ENCODE data around the gene CUL5.

Gene CUL5

GRCh38 chr11:108092134-108092533, 83.4 kb downstream of the CUL5 start:
- Histone ChIP-seq H3K27ac (replicated peaks; ENCODE audit: low read length) (no peak overlapping the region), H3K4me2 (ENCODE audit: insufficient read depth, low read length, poor library complexity, severe bottlenecking) (no peak overlapping the region), H3K4me3 (ENCODE audit: low read length in 2 of 2) (no peak overlapping the region), H2AK5ac (ENCODE audit: low read depth, low read length) (no peak overlapping the region), H2AFZ (ENCODE audit: low read length) (no peak overlapping the region), H2BK12ac (ENCODE audit: low read length) (no peak overlapping the region), H2BK15ac (ENCODE audit: low read length) (no peak overlapping the region), H3K4ac (ENCODE audit: low read length) (no peak overlapping the region), H3K9ac (ENCODE audit: low read depth, low read length, poor library complexity) (no peak overlapping the region), H3K14ac (ENCODE audit: low read length) (no peak overlapping the region), H3K9me3 (replicated peaks in 1 of 2; ENCODE audit: control insufficient read depth in 2 of 2, insufficient read depth in 1 of 2, low read depth in 1 of 2, low read length in 2 of 2) (no peaks in the 10 kb centered on the region), H2BK5ac (ENCODE audit: low read length) (no peak overlapping the region), H3K18ac (ENCODE audit: low read length) (no peak overlapping the region), H4K91ac (ENCODE audit: low read depth, low read length, poor library complexity) (no peak overlapping the region), H3K23ac (ENCODE audit: low read depth, low read length, poor library complexity) (no peak overlapping the region), H2BK120ac (ENCODE audit: low read depth, low read length) (no peak overlapping the region), H3K36me3 (replicated peaks in 1 of 2; ENCODE audit: control insufficient read depth in 2 of 2, insufficient read depth in 2 of 2, low read length in 2 of 2) (peaks cover 9 to 90% of the 10 kb centered on the region in 2 donors), H3K27me3 (ENCODE audit: control insufficient read depth in 3 of 3, insufficient read depth in 3 of 3, low read depth in 1 of 3, low read length in 3 of 3) (no peaks in the 10 kb centered on the region), H3K79me1 (ENCODE audit: low read depth, low read length) (no peaks in the 10 kb centered on the region), H4K8ac (ENCODE audit: low read depth, low read length) (no peak overlapping the region), H3K4me1 (ENCODE audit: control insufficient read depth in 2 of 2, insufficient read depth in 1 of 2, low read depth in 1 of 2, low read length in 2 of 2) (no peaks in the 10 kb centered on the region)
- DNase-seq (ENCODE audit: low spot score): no peak
- no CpG with 5 or more reads among the region's 2 CpGs for WGBS, 2 donors (ENCODE audit: extremely low coverage in 2 of 2, insufficient read length in 2 of 2, insufficient replicate concordance in 1 of 2)

- Histone ChIP-seq H2AFZ (ENCODE audit: low read length) (no peak overlapping the region), H3K36me3 (replicated peaks in 1 of 2; ENCODE audit: control insufficient read depth in 2 of 2, insufficient read depth in 2 of 2, low read length in 2 of 2) (peaks cover 10 to 96% of the 10 kb centered on the region in 2 donors), H3K4me3 (ENCODE audit: low read length in 2 of 2) (no peak overlapping the region), H4K8ac (ENCODE audit: low read depth, low read length) (no peak overlapping the region), H2BK120ac (ENCODE audit: low read depth, low read length) (no peak overlapping the region), H2BK12ac (ENCODE audit: low read length) (no peak overlapping the region), H3K27me3 (ENCODE audit: control insufficient read depth in 3 of 3, insufficient read depth in 3 of 3, low read depth in 1 of 3, low read length in 3 of 3) (no peaks in the 10 kb centered on the region), H3K4me2 (ENCODE audit: insufficient read depth, low read length, poor library complexity, severe bottlenecking) (no peak overlapping the region), H3K27ac (replicated peaks; ENCODE audit: low read length) (no peak overlapping the region), H3K79me1 (ENCODE audit: low read depth, low read length) (no peaks in the 10 kb centered on the region), H2BK15ac (ENCODE audit: low read length) (no peak overlapping the region), H3K18ac (ENCODE audit: low read length) (no peak overlapping the region), H3K4me1 (ENCODE audit: control insufficient read depth in 2 of 2, insufficient read depth in 1 of 2, low read depth in 1 of 2, low read length in 2 of 2) (no peaks in the 10 kb centered on the region), H3K23ac (ENCODE audit: low read depth, low read length, poor library complexity) (no peak overlapping the region), H2BK5ac (ENCODE audit: low read length) (no peak overlapping the region), H3K4ac (ENCODE audit: low read length) (no peak overlapping the region), H2AK5ac (ENCODE audit: low read depth, low read length) (no peak overlapping the region), H3K14ac (ENCODE audit: low read length) (no peak overlapping the region), H3K9me3 (replicated peaks in 1 of 2; ENCODE audit: control insufficient read depth in 2 of 2, insufficient read depth in 1 of 2, low read depth in 1 of 2, low read length in 2 of 2) (no peaks in the 10 kb centered on the region), H4K91ac (ENCODE audit: low read depth, low read length, poor library complexity) (no peak overlapping the region), H3K9ac (ENCODE audit: low read depth, low read length, poor library complexity) (no peak overlapping the region)
- WGBS, 2 donors (ENCODE audit: extremely low coverage in 2 of 2, insufficient read length in 2 of 2, insufficient replicate concordance in 1 of 2): no CpG with 5 or more reads among the region's 4 CpGs
- no peak for DNase-seq (ENCODE audit: low spot score)
These were observed 84.6 kb downstream of the CUL5 start for GRCh38 chr11:108093128-108093904.

DNA sequence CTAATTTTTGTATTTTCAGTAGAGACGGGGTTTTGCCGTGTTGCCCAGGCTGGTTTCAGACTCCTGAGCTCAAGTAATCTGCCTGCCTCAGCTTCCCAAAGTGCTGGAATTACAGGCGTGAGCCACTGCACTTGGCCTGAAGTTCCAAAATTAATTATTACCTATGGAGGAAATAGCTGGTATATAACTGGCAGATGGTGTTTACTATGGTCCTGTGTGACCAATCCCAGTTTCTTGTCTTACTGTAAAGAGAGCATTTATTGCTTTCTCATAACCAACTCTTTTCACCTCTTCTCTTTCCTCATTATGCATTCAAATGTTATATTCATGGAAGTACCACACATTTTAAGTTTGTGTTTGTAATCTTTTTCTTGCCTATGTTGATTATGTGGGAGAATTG, 88.5 kb downstream of the CUL5 start:
- Histone ChIP-seq H3K4me1 (ENCODE audit: control insufficient read depth in 2 of 2, insufficient read depth in 1 of 2, low read depth in 1 of 2, low read length in 2 of 2) (no peaks in the 10 kb centered on the region), H3K4me2 (ENCODE audit: insufficient read depth, low read length, poor library complexity, severe bottlenecking) (no peak overlapping the region), H3K23ac (ENCODE audit: low read depth, low read length, poor library complexity) (no peak overlapping the region), H2BK5ac (ENCODE audit: low read length) (no peak overlapping the region), H3K27me3 (ENCODE audit: control insufficient read depth in 3 of 3, insufficient read depth in 3 of 3, low read depth in 1 of 3, low read length in 3 of 3) (no peaks in the 10 kb centered on the region), H3K36me3 (replicated peaks in 1 of 2; ENCODE audit: control insufficient read depth in 2 of 2, insufficient read depth in 2 of 2, low read length in 2 of 2) (peaks cover 8 to 94% of the 10 kb centered on the region in 2 donors), H3K79me1 (ENCODE audit: low read depth, low read length) (no peaks in the 10 kb centered on the region), H2BK120ac (ENCODE audit: low read depth, low read length) (no peak overlapping the region), H2AFZ (ENCODE audit: low read length) (no peak overlapping the region), H2BK15ac (ENCODE audit: low read length) (no peak overlapping the region), H3K4ac (ENCODE audit: low read length) (no peak overlapping the region), H4K8ac (ENCODE audit: low read depth, low read length) (no peak overlapping the region), H2AK5ac (ENCODE audit: low read depth, low read length) (no peak overlapping the region), H3K9me3 (replicated peaks in 1 of 2; ENCODE audit: control insufficient read depth in 2 of 2, insufficient read depth in 1 of 2, low read depth in 1 of 2, low read length in 2 of 2) (no peaks in the 10 kb centered on the region), H3K27ac (replicated peaks; ENCODE audit: low read length) (no peak overlapping the region), H3K9ac (ENCODE audit: low read depth, low read length, poor library complexity) (no peak overlapping the region), H2BK12ac (ENCODE audit: low read length) (no peak overlapping the region), H3K14ac (ENCODE audit: low read length) (no peak overlapping the region), H3K4me3 (ENCODE audit: low read length in 2 of 2) (no peak overlapping the region), H3K18ac (ENCODE audit: low read length) (no peak overlapping the region), H4K91ac (ENCODE audit: low read depth, low read length, poor library complexity) (no peak overlapping the region)
- WGBS, 2 donors (ENCODE audit: extremely low coverage in 2 of 2, insufficient read length in 2 of 2, insufficient replicate concordance in 1 of 2): no CpG with 5 or more reads among the region's 3 CpGs
- no peak for DNase-seq (ENCODE audit: low spot score)

- Histone ChIP-seq H3K4me2 (ENCODE audit: insufficient read depth, low read length, poor library complexity, severe bottlenecking) (no peak overlapping the region), H2BK15ac (ENCODE audit: low read length) (no peak overlapping the region), H2BK5ac (ENCODE audit: low read length) (no peak overlapping the region), H4K8ac (ENCODE audit: low read depth, low read length) (no peak overlapping the region), H2BK120ac (ENCODE audit: low read depth, low read length) (no peak overlapping the region), H4K91ac (ENCODE audit: low read depth, low read length, poor library complexity) (no peak overlapping the region), H3K23ac (ENCODE audit: low read depth, low read length, poor library complexity) (no peak overlapping the region), H3K14ac (ENCODE audit: low read length) (no peak overlapping the region), H3K9ac (ENCODE audit: low read depth, low read length, poor library complexity) (no peak overlapping the region), H3K18ac (ENCODE audit: low read length) (no peak overlapping the region), H2AK5ac (ENCODE audit: low read depth, low read length) (no peak overlapping the region), H3K4me3 (ENCODE audit: low read length in 2 of 2) (no peak overlapping the region), H3K27me3 (ENCODE audit: control insufficient read depth in 3 of 3, insufficient read depth in 3 of 3, low read depth in 1 of 3, low read length in 3 of 3) (no peaks in the 10 kb centered on the region), H3K9me3 (replicated peaks in 1 of 2; ENCODE audit: control insufficient read depth in 2 of 2, insufficient read depth in 1 of 2, low read depth in 1 of 2, low read length in 2 of 2) (no peaks in the 10 kb centered on the region), H3K4me1 (ENCODE audit: control insufficient read depth in 2 of 2, insufficient read depth in 1 of 2, low read depth in 1 of 2, low read length in 2 of 2) (no peaks in the 10 kb centered on the region), H3K36me3 (replicated peaks in 1 of 2; ENCODE audit: control insufficient read depth in 2 of 2, insufficient read depth in 2 of 2, low read length in 2 of 2) (peaks cover 5 to 98% of the 10 kb centered on the region in 2 donors), H3K4ac (ENCODE audit: low read length) (no peak overlapping the region), H2BK12ac (ENCODE audit: low read length) (no peak overlapping the region), H3K27ac (replicated peaks; ENCODE audit: low read length) (no peak overlapping the region), H2AFZ (ENCODE audit: low read length) (no peak overlapping the region), H3K79me1 (ENCODE audit: low read depth, low read length) (no peaks in the 10 kb centered on the region)
- no CpG with 5 or more reads among the region's 1 CpG for WGBS, 2 donors (ENCODE audit: extremely low coverage in 2 of 2, insufficient read length in 2 of 2, insufficient replicate concordance in 1 of 2)
- DNase-seq (ENCODE audit: low spot score): no peak
These were observed 92.5 kb downstream of the CUL5 start for GRCh38 chr11:108101090-108101775.

Data from neuronal stem cell (in vitro differentiated cells).